HL-60/S4 treated with phorbol 12-myristate 13-acetate at 8.2 ng/mL for 4 days and 3 days (cell line): ENCODE measurements around the gene TREML1.

ENCODE experiments used
- in situ Hi-C: fragments of 300-500 bp; cut with MboI; formaldehyde crosslinking; loops from 2 replicates; pipeline ENCODE4 v1.15.0; 2022; ENCODE audit warnings: low sequenced_read_pairs

The TREML1 gene

DNA sequence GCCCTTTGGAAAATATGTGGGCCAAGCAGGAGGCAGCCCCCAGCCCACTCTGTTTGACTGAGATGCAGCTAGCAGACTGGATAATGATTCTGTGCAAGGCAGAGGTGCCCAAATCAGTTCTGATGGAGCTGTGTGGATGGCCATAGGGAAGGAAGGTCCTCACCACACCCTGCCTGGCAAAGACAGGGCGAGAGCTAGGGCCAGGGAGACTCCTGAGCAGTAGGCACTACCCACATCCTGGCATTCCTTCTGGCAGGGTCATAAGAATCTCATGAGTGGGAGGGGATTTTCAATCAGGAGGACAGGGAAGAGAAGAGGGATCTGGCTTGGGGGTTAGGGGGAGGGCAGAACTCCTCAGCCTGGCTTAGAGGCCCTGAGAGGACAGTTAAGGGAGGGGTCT is 27.4 kb upstream of the TREML1 start:
- in situ Hi-C loops = loop anchor here (25.0 kb wide), 1 partner anchor 94 kb away; no protein-coding TSS in a partner anchor

- in situ Hi-C loops = loop anchor here (25.0 kb wide), 1 partner anchor 92 kb away; no protein-coding TSS in a partner anchor
Measured at GRCh38 chr6:41179163-41179562, 25.0 kb upstream of the TREML1 start.

DNA sequence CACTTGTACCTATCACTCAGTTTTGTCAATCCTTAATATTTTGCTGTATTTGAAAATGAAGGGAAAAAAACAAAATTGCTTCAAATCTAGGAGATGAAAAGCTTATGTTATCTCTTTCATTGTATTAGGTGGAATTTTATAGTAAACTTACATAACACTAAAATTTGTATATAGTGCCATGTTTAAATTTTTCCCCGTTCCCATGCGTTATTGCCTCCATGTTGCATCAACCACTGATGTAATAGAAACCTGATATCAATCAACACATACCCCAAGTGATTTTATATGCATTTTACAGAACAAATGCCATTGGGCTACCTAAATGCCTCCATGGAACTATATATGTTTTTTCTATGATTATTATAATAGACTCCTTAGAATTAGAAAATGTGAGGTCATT is 23.5 kb upstream of the TREML1 start:
- in situ Hi-C loops = loop anchor here (25.0 kb wide), 1 partner anchor 90 kb away; no protein-coding TSS in a partner anchor

- in situ Hi-C loops = loop anchor here (25.0 kb wide), 1 partner anchor 90 kb away; no protein-coding TSS in a partner anchor
Measured at GRCh38 chr6:41177287-41177686, 23.1 kb upstream of the TREML1 start.

- in situ Hi-C loops = loop anchor here (25.0 kb wide), 1 partner anchor 89 kb away; no protein-coding TSS in a partner anchor
Measured at GRCh38 chr6:41176189-41176588, 22.0 kb upstream of the TREML1 start.

DNA sequence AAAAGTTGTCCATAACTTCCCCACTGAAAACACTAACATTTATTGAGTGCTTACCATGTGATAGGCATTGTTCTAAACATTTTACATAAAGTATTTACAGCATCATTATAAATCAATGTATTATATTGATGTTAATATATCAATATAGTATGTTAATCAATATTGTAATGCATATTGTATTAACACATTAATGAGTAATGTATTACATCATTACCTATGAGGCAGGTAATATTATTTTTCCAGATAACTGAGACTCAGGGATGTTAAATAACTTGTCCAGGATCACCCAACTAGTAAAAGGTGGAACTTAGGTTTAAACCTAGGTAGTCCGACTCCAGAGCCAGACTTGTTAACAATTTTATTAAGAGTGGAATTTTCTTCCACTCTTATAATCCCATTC is 20.9 kb upstream of the TREML1 start:
- in situ Hi-C loops = loop anchor here (25.0 kb wide), 1 partner anchor 88 kb away; no protein-coding TSS in a partner anchor

DNA sequence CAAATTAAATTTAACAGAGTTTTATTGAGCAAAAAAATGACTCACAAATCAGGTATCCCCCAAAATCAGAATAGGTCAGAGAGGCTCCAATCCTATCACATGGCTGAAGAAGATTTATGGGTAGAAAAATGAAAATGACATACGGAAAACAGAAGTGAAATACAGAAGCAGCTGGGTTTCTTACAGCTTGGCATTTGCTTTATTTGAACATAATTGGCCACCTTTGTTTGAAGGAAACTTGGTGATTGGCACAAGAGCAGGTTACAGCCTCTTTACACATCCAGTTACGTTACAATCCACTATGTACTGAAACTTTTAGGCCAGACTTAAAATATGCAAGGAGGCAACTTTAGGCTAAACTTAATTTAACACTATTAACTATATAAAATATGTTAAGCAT is 20.5 kb upstream of the TREML1 start:
- in situ Hi-C loops = loop anchor here (25.0 kb wide), 1 partner anchor 87 kb away; no protein-coding TSS in a partner anchor

GRCh38 chr6:41171908-41172307 is 17.8 kb upstream of the TREML1 start:
- in situ Hi-C loops = no loop called here

GRCh38 chr6:41170547-41171160 is 16.5 kb upstream of the TREML1 start:
- in situ Hi-C loops = no loop called here

DNA sequence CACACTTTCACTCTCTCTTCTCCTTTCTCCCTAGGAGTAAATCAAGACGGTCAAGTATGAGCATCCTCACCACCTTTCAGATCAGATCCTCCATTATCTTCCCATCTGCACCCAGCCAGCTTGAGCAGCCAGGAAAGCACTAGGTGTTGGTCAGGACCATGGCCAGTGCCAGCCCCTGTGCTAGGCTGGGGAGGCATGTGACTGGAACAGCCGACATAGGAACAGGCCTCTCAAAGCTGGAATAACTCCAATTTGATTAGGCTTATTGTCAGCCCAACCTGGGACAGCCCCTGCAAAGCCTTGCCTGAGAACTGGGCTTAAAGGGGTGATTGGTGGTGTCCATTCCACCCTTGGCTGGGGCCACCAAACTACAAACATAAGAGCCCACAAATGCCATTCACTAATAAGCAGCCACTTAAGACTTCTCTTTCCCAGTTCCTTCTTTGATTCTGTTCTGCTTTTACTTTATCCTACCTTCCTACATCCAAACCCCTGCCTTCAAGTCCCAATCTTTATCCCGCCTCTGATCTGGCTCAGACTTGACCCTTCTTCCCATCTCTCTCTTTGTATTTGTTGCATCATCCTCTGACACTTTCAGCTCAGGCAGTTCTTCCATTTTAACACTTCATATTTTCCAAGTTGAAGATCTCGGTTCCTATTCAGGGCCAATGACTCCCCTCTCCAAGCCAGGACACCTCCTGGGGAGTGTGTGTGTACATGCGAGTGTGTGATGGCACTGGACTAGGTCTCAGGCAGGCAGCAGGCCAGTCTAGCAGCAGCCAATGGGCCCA is 13.2 kb upstream of the TREML1 start:
- in situ Hi-C loops = no loop called here

DNA sequence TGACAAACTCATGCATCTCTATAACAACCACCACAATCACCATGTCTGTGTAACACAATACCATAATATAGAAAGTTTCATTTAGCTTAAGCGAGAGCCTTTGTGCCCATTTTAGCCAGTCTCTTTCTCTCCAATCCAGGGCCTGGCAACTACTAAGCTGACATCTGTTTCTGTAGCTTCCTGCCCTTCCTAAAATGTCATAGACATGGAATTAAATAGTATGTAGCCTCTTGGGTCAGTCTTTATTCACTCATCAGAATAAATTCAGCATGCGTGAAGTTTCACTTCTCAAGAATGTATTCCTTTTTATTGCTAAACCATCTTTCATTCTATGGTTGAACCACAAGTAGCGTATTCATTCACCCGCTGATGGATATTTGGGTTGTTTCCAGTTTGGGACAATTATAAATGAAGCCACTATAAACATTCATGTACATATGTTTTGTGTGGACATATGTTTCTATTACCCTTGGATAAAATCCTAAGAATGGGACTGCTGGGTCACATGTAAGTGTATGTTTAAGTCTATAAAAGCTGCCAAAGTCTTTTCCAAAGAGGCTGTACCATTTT is 10.5 kb upstream of the TREML1 start:
- in situ Hi-C loops = no loop called here

DNA sequence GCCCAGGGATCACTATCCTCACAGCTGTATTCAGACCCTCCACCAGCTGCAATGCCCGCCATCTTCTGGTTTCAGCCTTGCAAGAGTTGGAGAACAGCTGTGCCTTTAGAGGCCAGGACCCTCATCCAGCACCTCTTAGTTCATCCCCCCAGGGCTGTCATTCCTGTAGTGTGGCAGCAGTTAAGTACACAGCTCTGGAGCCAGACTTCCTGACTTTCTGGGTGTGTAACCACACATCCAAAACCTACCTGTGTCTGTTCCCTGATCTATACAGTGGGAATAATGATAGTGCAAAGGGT is 9.2 kb upstream of the TREML1 start:
- in situ Hi-C loops = no loop called here

DNA sequence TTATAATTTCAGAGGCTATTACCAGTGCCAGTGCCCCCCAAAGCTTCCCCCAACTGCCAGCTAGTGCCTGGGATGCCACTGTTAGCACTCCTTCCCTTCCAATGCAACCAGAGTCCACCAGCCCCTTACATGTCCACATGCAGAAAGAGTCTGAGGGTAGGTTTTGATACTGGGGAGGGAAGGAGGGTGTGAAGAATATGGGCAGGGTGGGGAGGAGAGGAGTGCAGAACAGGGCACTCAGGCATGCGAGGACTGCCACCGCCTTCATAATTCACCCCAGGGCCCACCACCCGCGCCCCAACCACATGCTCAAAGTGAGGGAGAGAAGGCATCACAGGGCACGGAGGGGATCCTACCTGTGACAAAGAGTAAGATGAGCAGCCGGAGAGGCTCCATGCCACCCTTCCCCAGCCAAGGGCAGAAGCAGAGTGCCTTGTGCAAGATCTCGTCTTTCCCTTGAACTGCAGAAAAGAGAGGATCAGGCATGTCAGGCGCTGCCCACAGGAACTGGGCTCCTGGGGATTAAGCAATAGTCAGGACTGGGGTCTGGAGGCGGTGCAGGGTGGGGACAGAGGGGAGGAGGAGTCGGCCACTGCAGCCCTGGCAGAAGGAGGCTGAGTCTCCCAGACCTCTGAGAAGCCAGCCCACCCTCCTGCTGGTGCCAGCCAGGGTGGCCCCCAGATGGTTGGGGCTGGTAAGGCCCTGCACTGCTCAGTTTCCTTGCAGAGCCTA is 8.7 kb upstream of the TREML1 start, which contains the start of gene TREM2:
TSS of gene TREM2 (minus strand) at position 430 of the 732 bp plus-strand sequence. CDS start at position 396, 34 bp downstream.
- in situ Hi-C loops = no loop called here

DNA sequence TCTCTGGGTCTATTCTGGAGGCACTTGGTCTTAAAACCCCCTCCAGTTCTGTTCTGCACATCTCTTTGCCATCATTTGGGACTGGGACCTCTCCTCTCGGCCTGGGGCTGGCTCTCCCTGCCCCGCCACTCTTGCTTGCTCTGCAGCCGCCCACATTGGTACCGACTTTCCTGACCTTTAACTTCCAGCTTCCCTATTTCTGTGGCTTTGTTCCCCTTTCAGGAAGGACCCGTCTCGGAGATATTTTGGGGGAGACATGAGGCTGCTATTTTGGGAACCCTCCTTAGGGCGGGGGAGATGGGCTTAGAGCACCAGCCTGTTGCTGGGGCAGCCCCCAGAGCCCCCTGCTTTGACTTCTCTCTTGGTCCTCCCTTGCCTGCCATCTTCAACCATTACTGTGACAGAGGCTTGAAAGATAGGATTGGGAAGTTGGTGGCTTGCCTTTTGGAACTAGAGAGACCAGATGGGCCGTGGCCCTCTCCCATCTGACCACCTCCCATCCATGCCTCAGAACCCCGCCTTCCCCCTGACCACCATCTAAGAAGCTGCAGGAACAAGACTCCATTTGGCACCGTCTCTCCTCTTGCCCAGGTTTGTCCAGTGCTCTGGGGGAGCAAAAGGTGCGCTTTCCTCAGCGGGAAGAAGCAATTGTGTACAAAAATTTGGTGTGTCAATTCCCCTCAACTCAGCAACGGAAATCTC is 7.9 kb upstream of the TREML1 start:
- in situ Hi-C loops = no loop called here

DNA sequence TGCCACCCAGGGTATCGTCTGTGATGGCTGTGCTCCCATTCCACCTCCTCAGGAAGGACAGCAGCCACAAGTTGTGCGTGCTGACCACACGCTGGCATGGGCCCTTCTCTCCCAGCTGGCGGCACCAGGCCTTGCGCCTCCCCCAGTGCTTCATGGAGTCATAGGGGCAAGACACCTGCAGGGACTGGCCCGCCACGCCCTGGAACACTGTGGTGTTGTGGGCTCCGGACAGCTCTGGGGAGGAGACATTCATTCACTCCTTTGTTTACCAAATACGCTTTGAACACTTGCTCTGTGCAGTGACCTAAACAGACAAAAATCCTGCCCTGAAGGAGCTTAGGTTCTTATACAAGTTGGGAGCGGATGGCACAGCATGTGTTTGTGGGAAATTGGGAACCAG is 7.2 kb upstream of the TREML1 start:
- in situ Hi-C loops = no loop called here

- in situ Hi-C loops = no loop called here
Measured at GRCh38 chr6:41160933-41161332, 6.8 kb upstream of the TREML1 start.

- in situ Hi-C loops = no loop called here
Measured at GRCh38 chr6:41159415-41160082, 5.4 kb upstream of the TREML1 start.

- in situ Hi-C loops = no loop called here
Measured at GRCh38 chr6:41157323-41157722, 3.2 kb upstream of the TREML1 start.

- in situ Hi-C loops = no loop called here
Measured at GRCh38 chr6:41156771-41157170, 2.6 kb upstream of the TREML1 start.

- in situ Hi-C loops = no loop called here
Measured at GRCh38 chr6:41156001-41156400, 1.9 kb upstream of the TREML1 start.
